Stimulated activated CD4-positive, alpha-beta T cell treated with anti-CD3 and anti-CD28 coated beads, Interleukin-15, amount 100 ng/mL, for 24 hours (primary cell): Measurements from ENCODE around the gene PNMA8B.

Source experiments
- DNase-seq: peaks from one replicate; pipeline ENCODE4 v3.0.0-alpha.2; 2020

Gene PNMA8B

GRCh38 chr19:46486358-46486757 lies 9.3 kb downstream of the PNMA8B start:
- no peak for DNase-seq

GRCh38 chr19:46484656-46485055 lies 11.0 kb downstream of the PNMA8B start:
- no peak for DNase-seq

- no peak for DNase-seq
Measured at GRCh38 chr19:46482631-46483030, 13.0 kb downstream of the PNMA8B start.

GRCh38 chr19:46481947-46482346 lies 13.7 kb downstream of the PNMA8B start:
- no peak for DNase-seq

- no peak for DNase-seq
Measured at GRCh38 chr19:46481223-46481848, 14.3 kb downstream of the PNMA8B start.

GRCh38 chr19:46480415-46480814 lies 15.3 kb downstream of the PNMA8B start:
- no peak for DNase-seq

GRCh38 chr19:46478356-46478986 lies 17.2 kb downstream of the PNMA8B start:
- DNase-seq, result peak; percentile 34

- DNase-seq, result no peak
Measured at GRCh38 chr19:46475986-46476385, 19.7 kb downstream of the PNMA8B start.

GRCh38 chr19:46474211-46474610 lies 21.5 kb downstream of the PNMA8B start:
- DNase-seq, result no peak

- DNase-seq, result no peak
Measured at GRCh38 chr19:46472592-46472991, 23.1 kb downstream of the PNMA8B start.

- no peak for DNase-seq
Measured at GRCh38 chr19:46471811-46472543, 23.7 kb downstream of the PNMA8B start.

- DNase-seq, result peak; percentile 19
Measured at GRCh38 chr19:46471116-46471733, 24.4 kb downstream of the PNMA8B start, which contains the start of gene PNMA8A. PNMA8A (minus strand) TSS chr19:46471563; CDS start chr19:46471035, 528 bp downstream.

- no peak for DNase-seq
Measured at GRCh38 chr19:46470376-46470775, 25.3 kb downstream of the PNMA8B start.

GRCh38 chr19:46469541-46470185 lies 26.0 kb downstream of the PNMA8B start:
- no peak for DNase-seq

GRCh38 chr19:46466536-46467196 lies 29.0 kb downstream of the PNMA8B start:
- peak; percentile 29 for DNase-seq

GRCh38 chr19:46463516-46463915 lies 32.2 kb downstream of the PNMA8B start:
- no peak for DNase-seq

- DNase-seq, result no peak
Measured at GRCh38 chr19:46461537-46461936, 34.1 kb downstream of the PNMA8B start.

- DNase-seq, result no peak
Measured at GRCh38 chr19:46460981-46461380, 34.7 kb downstream of the PNMA8B start.

GRCh38 chr19:46460055-46460454 lies 35.6 kb downstream of the PNMA8B start:
- DNase-seq, result no peak

- DNase-seq, result no peak
Measured at GRCh38 chr19:46456930-46457329, 38.7 kb downstream of the PNMA8B start.

GRCh38 chr19:46454244-46454643 lies 41.4 kb downstream of the PNMA8B start:
- DNase-seq, result no peak

- no peak for DNase-seq
Measured at GRCh38 chr19:46453661-46454060, 42.0 kb downstream of the PNMA8B start.

GRCh38 chr19:46452186-46452585 lies 43.5 kb downstream of the PNMA8B start:
- no peak for DNase-seq
